ENCODE results near the gene LHFPL4.

The LHFPL4 gene

DNA sequence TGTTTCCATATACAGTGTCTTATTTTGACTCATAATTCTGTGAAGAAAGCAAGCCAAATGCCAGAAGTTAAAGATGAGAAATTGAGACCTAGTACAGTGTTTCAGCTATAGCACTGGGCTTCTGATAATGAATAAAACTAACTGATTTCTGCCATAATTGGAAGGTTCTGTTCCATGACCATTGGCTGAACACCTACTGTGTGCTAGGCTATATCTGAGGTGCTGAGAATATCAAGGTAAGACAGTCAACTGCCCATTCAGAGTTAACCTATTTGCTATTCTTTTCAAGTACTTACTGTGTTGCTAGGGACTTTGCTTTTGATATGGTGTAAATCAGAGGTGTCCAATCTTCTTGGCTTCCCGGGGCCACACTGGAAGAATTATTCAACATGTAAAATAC, 73.4 kb downstream of the LHFPL4 start:
- no peak for TF ChIP-seq POLR2A (IDR thresholded peaks at IDR 0.05; ENCODE audit: extremely low read depth, insufficient read length)
- no peak for TF ChIP-seq MYC (IDR thresholded peaks at IDR 0.05; ENCODE audit: low read depth, low read length)
- no peak for TF ChIP-seq CTCF (IDR thresholded peaks at IDR 0.05; ENCODE audit: low read depth, low read length)
- TF ChIP-seq MAX (IDR thresholded peaks at IDR 0.05; ENCODE audit: low read depth, low read length): no peak
- DNase-seq (ENCODE audit: low read depth): no peak
- H3K4me3 ChIP-seq (ENCODE audit: low read depth, low read length): no peak overlapping the region

GRCh38 chr3:9476935-9477334, 76.7 kb downstream of the LHFPL4 start:
- TF ChIP-seq CTCF (IDR thresholded peaks at IDR 0.05; ENCODE audit: low read depth, low read length): no peak
- H3K4me3 ChIP-seq (ENCODE audit: low read depth, low read length): no peak overlapping the region
- DNase-seq (ENCODE audit: low read depth): no peak

DNA sequence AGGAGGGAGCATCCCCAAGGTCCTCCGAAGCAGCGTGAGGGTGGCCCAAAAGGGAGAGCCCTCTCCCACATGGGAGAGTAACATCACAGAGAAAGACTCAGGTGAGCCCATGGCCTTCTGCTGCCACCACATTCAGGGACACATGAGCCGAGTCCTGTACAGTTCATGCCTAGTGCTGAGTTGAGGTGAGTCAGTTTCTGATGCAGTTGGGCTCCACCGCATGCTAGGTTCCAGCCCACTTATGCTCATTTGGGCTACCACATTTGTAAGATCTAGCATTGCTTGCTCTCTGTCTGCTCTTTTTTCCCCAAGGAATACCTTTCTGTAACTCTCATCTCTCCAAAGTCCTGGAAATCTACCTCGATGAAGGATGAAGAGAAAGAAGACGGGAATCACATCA, 79.1 kb downstream of the LHFPL4 start:
- no peak overlapping the region for H3K4me3 ChIP-seq (ENCODE audit: low read depth, low read length)
- no peak for TF ChIP-seq CTCF (IDR thresholded peaks at IDR 0.05; ENCODE audit: low read depth, low read length)
- no peak for TF ChIP-seq MAX (IDR thresholded peaks at IDR 0.05; ENCODE audit: low read depth, low read length)
- no peak for TF ChIP-seq POLR2A (IDR thresholded peaks at IDR 0.05; ENCODE audit: extremely low read depth, insufficient read length)
- TF ChIP-seq MYC (IDR thresholded peaks at IDR 0.05; ENCODE audit: low read depth, low read length): no peak

DNA sequence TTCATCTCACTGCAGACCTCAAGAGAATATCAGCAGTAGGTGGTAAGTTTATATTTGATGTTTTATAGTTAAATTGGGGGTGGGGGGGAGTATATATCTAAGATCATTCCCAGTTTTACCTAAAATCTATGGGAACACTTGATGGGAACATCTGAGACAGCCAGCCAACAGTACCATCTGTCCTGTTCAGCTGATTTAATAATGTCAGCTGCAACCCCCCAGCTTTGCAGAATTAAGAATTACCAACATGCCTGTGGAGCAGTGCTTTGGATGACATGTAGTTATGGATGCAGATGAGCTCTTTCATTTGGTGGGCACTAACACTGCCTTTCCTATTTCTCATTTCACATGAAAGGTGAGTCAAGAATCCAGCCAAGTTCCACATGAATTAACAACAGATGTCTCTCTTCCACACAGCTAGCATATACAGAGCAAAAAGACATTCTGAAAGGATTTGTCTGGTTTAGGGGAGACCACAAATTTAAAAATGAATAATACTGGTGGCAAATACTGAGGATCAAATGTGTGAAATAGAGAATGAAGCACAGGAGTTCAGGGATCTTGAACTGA, 80.0 kb downstream of the LHFPL4 start:
- no peak overlapping the region for H3K4me3 ChIP-seq (ENCODE audit: low read depth, low read length)
- TF ChIP-seq CTCF (IDR thresholded peaks at IDR 0.05; ENCODE audit: low read depth, low read length) (no peak), MAX (IDR thresholded peaks at IDR 0.05; ENCODE audit: low read depth, low read length) (no peak), POLR2A (IDR thresholded peaks at IDR 0.05; ENCODE audit: extremely low read depth, insufficient read length) (no peak), MYC (IDR thresholded peaks at IDR 0.05; ENCODE audit: low read depth, low read length) (no peak)
- DNase-seq (ENCODE audit: low read depth): no peak

More for the DNA sequence above, 79.1 kb downstream of the LHFPL4 start:
- DNase-seq (ENCODE audit: low read depth): no peak

GRCh38 chr3:9469986-9470385, 83.6 kb downstream of the LHFPL4 start:
- TF ChIP-seq POLR2A (IDR thresholded peaks at IDR 0.05; ENCODE audit: extremely low read depth, insufficient read length) (no peak), MAX (IDR thresholded peaks at IDR 0.05; ENCODE audit: low read depth, low read length) (no peak), MYC (IDR thresholded peaks at IDR 0.05; ENCODE audit: low read depth, low read length) (no peak), CTCF (IDR thresholded peaks at IDR 0.05; ENCODE audit: low read depth, low read length) (no peak)
- DNase-seq (ENCODE audit: low read depth): no peak
- H3K4me3 ChIP-seq (ENCODE audit: low read depth, low read length): no peak overlapping the region

DNA sequence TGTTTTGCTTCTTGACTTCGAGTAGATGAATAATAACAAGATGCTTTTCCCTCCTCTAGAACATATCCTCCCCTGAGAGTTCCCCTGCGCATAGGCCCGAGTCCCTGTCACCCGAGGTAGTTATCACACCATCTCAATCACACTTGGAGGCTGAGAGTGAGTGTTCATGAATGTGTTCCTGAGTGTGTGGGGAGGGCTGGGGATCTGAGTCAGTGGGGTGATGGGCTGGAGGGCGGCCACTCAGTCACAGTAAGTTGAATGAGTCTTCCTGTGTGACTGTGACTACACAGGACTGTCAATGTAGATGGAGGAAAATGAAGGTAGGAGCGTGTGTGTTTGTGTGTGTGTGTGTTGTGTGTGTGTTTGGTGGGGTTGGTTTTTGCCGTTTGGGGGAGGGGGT, 85.2 kb downstream of the LHFPL4 start:
- H3K4me3 ChIP-seq (ENCODE audit: low read depth, low read length): no peak overlapping the region
- DNase-seq (ENCODE audit: low read depth): no peak
- TF ChIP-seq CTCF (IDR thresholded peaks at IDR 0.05; ENCODE audit: low read depth, low read length) (no peak), MAX (IDR thresholded peaks at IDR 0.05; ENCODE audit: low read depth, low read length) (no peak), MYC (IDR thresholded peaks at IDR 0.05; ENCODE audit: low read depth, low read length) (no peak), POLR2A (IDR thresholded peaks at IDR 0.05; ENCODE audit: extremely low read depth, insufficient read length) (no peak)
